Measurements from ENCODE around the gene COL9A1. TPM values are rescaled to one million over a fixed set of nuclear protein-coding genes. Genes with fewer than 3 reads are reported as not detected.

Gene COL9A1
- total RNA-seq, 2 donors from 2014 or later: 0.33 to 18.7 TPM

- H3K27me3 ChIP-seq: no peaks in the 10 kb centered on the region
- H3K4me3 ChIP-seq: no peak overlapping the region
- H3K27ac ChIP-seq: no peak overlapping the region
- peaks cover 0 to 4% of the 10 kb centered on the region in 2 donors for H3K4me1 ChIP-seq
- TF ChIP-seq CTCF (IDR thresholded peaks at IDR 0.05): no peak
- H3K9me3 ChIP-seq: no peaks in the 10 kb centered on the region
- H3K36me3 ChIP-seq: no peaks in the 10 kb centered on the region
- no peak for DNase-seq (ENCODE audit: low spot score)
These were observed 77.8 kb downstream of the COL9A1 start for GRCh38 chr6:70225055-70225454.

GRCh38 chr6:70222439-70222749 is 80.5 kb downstream of the COL9A1 start:
- no peak for TF ChIP-seq CTCF (IDR thresholded peaks at IDR 0.05)
- no peak overlapping the region for H3K27ac ChIP-seq
- no peaks in the 10 kb centered on the region for H3K36me3 ChIP-seq
- H3K9me3 ChIP-seq: no peaks in the 10 kb centered on the region
- no peak overlapping the region for H3K4me3 ChIP-seq
- H3K4me1 ChIP-seq: peaks cover 0 to 4% of the 10 kb centered on the region in 2 donors
- H3K27me3 ChIP-seq: no peaks in the 10 kb centered on the region
- no peak for DNase-seq (ENCODE audit: low spot score)

- no peak for DNase-seq (ENCODE audit: low spot score)
- Histone ChIP-seq H3K27me3 (no peaks in the 10 kb centered on the region), H3K36me3 (no peaks in the 10 kb centered on the region), H3K4me3 (no peak overlapping the region), H3K4me1 (peaks cover 0 to 4% of the 10 kb centered on the region in 2 donors), H3K9me3 (no peaks in the 10 kb centered on the region), H3K27ac (no peak overlapping the region)
- no peak for TF ChIP-seq CTCF (IDR thresholded peaks at IDR 0.05)
These were observed 81.0 kb downstream of the COL9A1 start for GRCh38 chr6:70221715-70222438.

GRCh38 chr6:70221025-70221714 is 81.7 kb downstream of the COL9A1 start:
- no peak for DNase-seq (ENCODE audit: low spot score)
- H3K9me3 ChIP-seq: no peaks in the 10 kb centered on the region
- TF ChIP-seq CTCF (IDR thresholded peaks at IDR 0.05): peak; percentile 74 to 84

DNA sequence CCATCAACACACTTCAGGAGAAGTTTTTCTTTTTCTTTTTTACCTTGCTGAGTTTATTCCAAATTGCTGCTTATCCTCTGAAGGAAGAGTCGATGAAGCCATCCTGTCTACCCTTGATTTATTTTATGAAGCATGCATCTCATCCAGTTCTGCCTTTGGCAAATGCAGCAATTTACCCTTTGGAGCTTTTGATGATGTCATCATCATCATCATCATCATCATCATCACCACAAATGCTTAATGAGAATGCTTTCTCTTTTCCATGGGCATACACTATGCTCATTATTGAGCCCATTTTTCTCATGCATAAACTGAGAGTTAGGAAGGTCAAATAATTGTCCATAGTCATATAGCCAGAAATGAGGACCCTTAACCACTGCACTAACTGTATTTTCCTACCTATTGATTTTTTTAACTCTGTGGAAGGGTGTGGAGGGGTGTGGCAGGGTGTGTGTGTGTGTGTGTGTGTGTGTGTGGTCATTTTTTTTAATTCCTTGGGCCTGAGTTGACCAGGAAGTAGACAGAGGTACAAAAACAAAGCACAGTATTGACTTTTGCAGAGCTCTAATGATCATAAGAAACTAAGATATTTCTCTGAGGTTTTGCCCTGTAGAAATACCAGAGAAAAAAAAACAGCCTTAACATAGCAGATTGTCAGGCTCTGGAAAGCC is 82.8 kb downstream of the COL9A1 start:
- peaks cover 0 to 4% of the 10 kb centered on the region in 2 donors for H3K4me1 ChIP-seq
- no peaks in the 10 kb centered on the region for H3K27me3 ChIP-seq
- TF ChIP-seq CTCF (IDR thresholded peaks at IDR 0.05): no peak
- H3K36me3 ChIP-seq: no peaks in the 10 kb centered on the region
- H3K27ac ChIP-seq: no peak overlapping the region
- no peak for DNase-seq (ENCODE audit: low spot score)
- H3K9me3 ChIP-seq: no peaks in the 10 kb centered on the region
- no peak overlapping the region for H3K4me3 ChIP-seq

More at GRCh38 chr6:70221025-70221714, 81.7 kb downstream of the COL9A1 start:
- no peaks in the 10 kb centered on the region for H3K36me3 ChIP-seq
- no peak overlapping the region for H3K4me3 ChIP-seq
- H3K4me1 ChIP-seq: peaks cover 0 to 4% of the 10 kb centered on the region in 2 donors
- H3K27ac ChIP-seq: no peak overlapping the region
- H3K27me3 ChIP-seq: no peaks in the 10 kb centered on the region

Data from right atrium auricular region (tissue), 2 donors.